IgD-negative memory B cell (primary cell): ENCODE measurements around the gene SFXN4. TPM values are rescaled to one million over a fixed set of nuclear protein-coding genes. Genes with fewer than 3 reads are reported as not detected.
A peak's percentile ranks its signal among the peaks of the same experiment; 100 is the strongest.
"Not testable (repeated sequence)": the region's sequence is repeated elsewhere in the genome, so short reads cannot be mapped to it uniquely, and the experiment has no call there.

Experiments
- H3K27ac Mint-ChIP-seq, 3 donors: one replicate each; pipeline ENCODE4 v1.8.0; 2020 to 2022; ENCODE audit warnings: mild to moderate bottlenecking in 3 of 3, mixed read lengths in 3 of 3, moderate library complexity in 1 of 3
- H3K27me3 Mint-ChIP-seq: one replicate; pipeline ENCODE4 v1.8.0; 2021; ENCODE audit warnings: mixed read lengths
- H3K36me3 Mint-ChIP-seq: one replicate; pipeline ENCODE4 v1.8.0; 2020; ENCODE audit warnings: mild to moderate bottlenecking, mixed read lengths
- H3K4me1 Mint-ChIP-seq, 3 donors: one replicate each; pipeline ENCODE4 v1.8.0; 2020 to 2022; ENCODE audit warnings: mixed read lengths in 3 of 3, mild to moderate bottlenecking in 1 of 3
- H3K4me3 Mint-ChIP-seq, 4 donors: one replicate each; pipeline ENCODE4 v1.8.0; 2020 to 2022; ENCODE audit warnings: mild to moderate bottlenecking in 4 of 4, mixed read lengths in 4 of 4, moderate library complexity in 3 of 4
- H3K9me3 Mint-ChIP-seq, 3 donors: one replicate each; pipeline ENCODE4 v1.8.0; 2020 to 2021; ENCODE audit warnings: mixed read lengths in 3 of 3, mild to moderate bottlenecking in 1 of 3
- polyA plus RNA-seq: library from polyadenylated mRNA; unstranded; fragments of 300-500 nt; fragmentation: Illumina TruSeq; gene quantifications from one replicate; pipeline ENCODE4 v1.2.3, GENCODE V29; 2021

SFXN4 gene
- polyA plus RNA-seq, 1 donor from 2014 or later: 22.2 TPM

DNA sequence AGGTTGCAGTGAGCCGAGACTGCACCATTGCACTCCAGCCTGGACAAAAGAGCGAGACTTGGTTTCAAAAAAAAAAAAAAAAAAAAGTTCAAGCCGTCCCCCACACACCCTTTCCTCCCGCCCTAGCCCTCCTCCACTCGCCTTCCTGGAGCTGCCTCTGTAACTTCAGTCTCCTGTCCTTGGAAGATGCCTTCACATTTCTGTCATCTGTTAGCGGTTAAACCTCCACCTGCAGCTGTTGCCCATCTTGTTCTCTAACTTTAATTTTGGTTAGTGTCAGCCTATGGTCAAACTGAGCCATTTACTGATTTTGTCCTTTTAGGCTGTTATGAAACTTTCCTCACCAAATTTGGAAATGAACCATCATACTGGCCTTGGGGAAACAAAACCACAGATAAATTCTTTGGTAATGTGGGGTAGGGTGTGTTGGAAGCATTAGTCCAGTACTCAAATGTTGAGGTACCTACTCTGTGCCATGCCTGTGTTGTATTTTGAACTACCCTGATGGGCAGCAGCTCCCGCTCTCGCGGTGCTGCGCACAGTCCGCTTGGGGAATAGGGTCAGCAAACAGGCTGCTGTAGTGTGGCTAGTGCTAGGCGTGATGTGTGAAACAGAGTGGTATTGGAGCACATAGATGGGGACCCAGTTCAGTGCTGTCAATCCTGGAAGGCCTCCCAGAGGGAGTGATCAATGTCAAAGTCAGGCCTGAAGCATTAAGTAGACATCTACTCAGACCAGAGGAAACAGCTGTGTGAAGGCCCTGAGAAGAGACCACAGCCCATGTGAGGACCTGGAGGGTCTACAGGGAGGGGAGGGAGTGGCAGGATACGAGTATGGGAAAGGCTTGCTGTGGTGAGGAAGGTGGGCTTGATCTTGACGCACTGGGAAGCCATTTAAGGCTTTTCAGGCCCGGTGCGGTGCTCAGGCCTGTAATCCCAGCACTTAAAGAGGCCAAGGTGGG, 26.9 kb downstream of the SFXN4 start:
- Mint-ChIP-seq H3K27me3 (no peaks in the 10 kb centered on the region), H3K4me3 (no peak overlapping the region), H3K27ac (peak overlapping the region in 2 of 3 donors; percentile 65 to 76), H3K9me3 (no peaks in the 10 kb centered on the region), H3K4me1 (peaks cover 0 to 7% (median 6%) of the 10 kb centered on the region in 3 donors), H3K36me3 (peaks cover 1% of the 10 kb centered on the region)

DNA sequence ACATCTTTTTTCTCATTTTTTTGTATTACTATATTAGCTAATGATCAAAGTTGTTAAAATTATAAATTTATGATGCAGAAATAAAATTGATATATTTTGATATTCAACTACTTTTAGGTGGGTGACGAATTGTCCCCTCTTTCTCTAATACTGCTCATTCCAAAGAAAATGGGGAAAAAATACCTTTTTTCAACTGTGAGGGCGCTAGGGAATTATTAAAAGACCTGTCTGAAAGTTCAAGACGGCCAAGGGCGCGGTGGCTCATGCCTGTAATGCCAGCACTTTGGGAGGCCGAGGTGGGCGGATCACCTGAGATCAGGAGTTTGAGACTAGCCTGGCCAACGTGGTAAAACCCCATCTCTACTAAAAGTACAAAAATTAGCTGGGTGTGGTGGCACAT, 27.6 kb downstream of the SFXN4 start:
- H3K4me3 Mint-ChIP-seq, H3K27me3 Mint-ChIP-seq: not testable (repeated sequence)
- H3K27ac Mint-ChIP-seq: peak overlapping the region in 1 of 3 donors; percentile 65

GRCh38 chr10:119136084-119136483, 29.4 kb downstream of the SFXN4 start:
- peaks cover 1% of the 10 kb centered on the region for H3K36me3 Mint-ChIP-seq
- no peak overlapping the region for H3K27ac Mint-ChIP-seq
- H3K9me3 Mint-ChIP-seq: no peaks in the 10 kb centered on the region
- peaks cover 8 to 16% (median 8%) of the 10 kb centered on the region in 3 donors for H3K4me1 Mint-ChIP-seq
- H3K27me3 Mint-ChIP-seq: no peaks in the 10 kb centered on the region
- H3K4me3 Mint-ChIP-seq: peak overlapping the region in 1 of 4 donors; percentile 41

More for the DNA sequence above, 27.6 kb downstream of the SFXN4 start:
- H3K4me1 Mint-ChIP-seq, H3K36me3 Mint-ChIP-seq, H3K9me3 Mint-ChIP-seq: not testable (repeated sequence)

DNA sequence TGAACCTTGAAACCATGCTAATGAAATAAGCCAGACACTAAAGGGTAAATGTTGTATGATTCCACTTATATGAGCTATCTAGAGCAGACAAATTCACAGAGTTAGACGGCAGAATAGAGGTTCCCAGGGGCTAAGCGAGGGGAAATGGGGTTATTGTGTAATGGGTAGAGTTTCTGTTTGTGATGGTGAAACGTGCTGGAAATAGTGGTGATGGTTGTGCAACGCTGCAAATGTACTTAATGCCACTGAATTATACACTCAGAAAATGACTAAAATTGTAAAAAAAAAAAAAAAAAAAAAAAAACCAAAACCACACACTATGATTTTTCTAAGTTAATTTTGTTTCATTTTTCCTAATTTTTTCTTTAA, 30.0 kb downstream of the SFXN4 start:
- Mint-ChIP-seq H3K36me3 (peaks cover 1% of the 10 kb centered on the region), H3K4me3 (peak overlapping the region in 1 of 4 donors; percentile 2), H3K27me3 (no peaks in the 10 kb centered on the region), H3K9me3 (no peaks in the 10 kb centered on the region), H3K4me1 (peaks cover 8 to 21% (median 12%) of the 10 kb centered on the region in 3 donors), H3K27ac (peak overlapping the region in 1 of 3 donors; percentile 74)

DNA sequence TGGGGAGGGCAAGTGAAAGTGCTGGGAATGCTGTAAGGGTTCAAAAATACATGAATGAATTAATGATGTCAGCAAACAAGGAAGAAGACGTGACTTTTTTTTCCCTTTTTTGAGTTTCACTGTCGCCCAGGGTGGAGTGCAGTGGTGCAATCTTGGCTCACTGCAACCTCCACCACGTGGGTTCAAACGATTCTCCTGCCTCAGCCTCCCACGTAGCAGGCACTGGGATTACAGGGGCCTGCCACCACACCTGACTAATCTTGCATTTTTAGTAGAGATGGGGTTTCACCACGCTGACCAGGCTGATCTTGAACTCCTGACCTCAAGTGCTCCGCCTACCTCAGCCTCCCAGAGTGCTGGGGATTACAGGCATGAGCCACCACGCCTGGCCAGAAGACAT, 31.6 kb downstream of the SFXN4 start:
- Mint-ChIP-seq H3K4me1 (peaks cover 8 to 20% (median 19%) of the 10 kb centered on the region in 3 donors), H3K27ac (peak overlapping the region in 1 of 3 donors; percentile 32), H3K27me3 (no peaks in the 10 kb centered on the region), H3K4me3 (no peak overlapping the region), H3K36me3 (peaks cover 4% of the 10 kb centered on the region), H3K9me3 (no peaks in the 10 kb centered on the region)

DNA sequence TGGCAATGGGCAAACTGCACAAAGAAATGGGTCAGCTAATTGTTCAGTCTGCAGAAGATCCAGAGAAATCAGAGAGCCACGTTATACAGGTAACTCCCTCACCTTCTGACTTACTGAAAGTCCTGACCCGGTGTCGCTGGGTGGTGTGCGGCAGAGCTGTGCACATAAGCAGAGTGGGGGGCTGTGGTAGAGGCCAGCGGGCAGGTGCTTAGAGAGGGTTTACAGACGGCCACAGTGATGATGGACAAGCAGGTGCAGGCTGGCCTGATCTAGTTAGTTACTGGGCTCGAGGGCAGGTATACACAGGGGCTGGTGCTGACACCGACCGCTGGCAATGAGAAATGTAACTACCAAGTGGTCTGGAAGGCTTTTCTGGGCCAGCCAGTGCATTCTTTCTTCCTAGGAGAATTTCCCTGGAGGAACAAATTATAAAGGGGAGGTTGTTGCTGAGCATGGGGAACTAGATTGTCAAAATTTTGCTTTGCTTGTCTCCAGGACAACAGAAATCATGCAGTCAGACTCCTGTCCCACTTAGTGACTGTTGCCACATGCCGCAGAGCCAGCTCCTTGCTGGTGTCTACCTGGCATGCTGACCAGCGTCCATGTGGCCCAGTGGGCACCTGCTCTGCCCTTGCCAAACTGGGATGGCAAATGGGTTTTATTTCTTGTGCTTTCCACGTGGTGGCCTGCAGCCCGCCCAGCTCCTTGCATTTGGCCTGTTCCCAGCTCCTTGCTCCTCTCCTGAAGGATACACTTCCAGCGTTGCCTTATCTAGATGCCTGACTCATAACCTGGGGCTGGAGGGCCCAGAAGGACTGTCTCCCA, 32.8 kb downstream of the SFXN4 start:
- Mint-ChIP-seq H3K4me3 (peak overlapping the region in 3 of 4 donors; percentile 51 to 85 (median 84)), H3K4me1 (peaks cover 8 to 20% (median 19%) of the 10 kb centered on the region in 3 donors), H3K36me3 (peaks cover 4% of the 10 kb centered on the region), H3K27me3 (no peaks in the 10 kb centered on the region), H3K9me3 (no peaks in the 10 kb centered on the region), H3K27ac (peak overlapping the region in 2 of 3 donors; percentile 32 to 78)

DNA sequence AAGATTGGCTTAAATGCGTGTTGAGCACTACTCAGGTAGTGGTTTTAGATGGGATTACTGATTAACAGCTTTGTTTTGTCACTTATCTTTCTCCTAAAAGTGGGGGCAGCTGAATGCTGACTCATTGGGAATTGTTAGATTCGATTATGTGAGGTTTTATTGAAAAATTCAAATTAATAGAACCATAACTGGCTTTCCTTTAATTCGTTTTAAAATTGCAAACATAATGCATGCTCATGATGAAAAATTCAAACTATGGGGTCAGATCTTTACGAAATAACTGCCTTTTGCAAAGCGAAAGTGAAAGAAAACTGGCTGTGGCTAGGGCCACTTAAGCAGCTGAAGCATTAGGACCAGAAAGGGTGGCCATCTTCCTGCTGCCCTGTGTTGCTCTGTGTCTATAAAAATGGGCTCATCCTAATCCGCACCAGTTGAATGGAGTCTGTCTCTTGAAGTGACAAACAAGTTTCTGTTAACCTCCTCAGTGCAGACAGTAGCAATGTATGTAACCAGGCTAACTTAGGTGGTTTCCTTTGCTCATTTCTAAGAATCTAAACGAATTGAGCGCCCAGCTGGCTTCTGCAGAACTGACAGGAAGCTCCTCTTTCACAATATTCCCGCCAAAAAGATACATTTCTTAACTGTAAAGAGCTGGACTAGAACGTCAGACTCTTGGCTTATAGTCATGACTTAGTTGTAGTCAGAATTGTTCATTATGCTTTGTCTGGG, 33.8 kb downstream of the SFXN4 start:
- Mint-ChIP-seq H3K27me3 (no peaks in the 10 kb centered on the region), H3K9me3 (no peaks in the 10 kb centered on the region), H3K4me3 (peak overlapping the region; percentile 79 to 94 (median 84)), H3K36me3 (peaks cover 4% of the 10 kb centered on the region), H3K27ac (peak overlapping the region; percentile 72 to 89 (median 78)), H3K4me1 (peaks cover 7 to 20% (median 19%) of the 10 kb centered on the region in 3 donors)

DNA sequence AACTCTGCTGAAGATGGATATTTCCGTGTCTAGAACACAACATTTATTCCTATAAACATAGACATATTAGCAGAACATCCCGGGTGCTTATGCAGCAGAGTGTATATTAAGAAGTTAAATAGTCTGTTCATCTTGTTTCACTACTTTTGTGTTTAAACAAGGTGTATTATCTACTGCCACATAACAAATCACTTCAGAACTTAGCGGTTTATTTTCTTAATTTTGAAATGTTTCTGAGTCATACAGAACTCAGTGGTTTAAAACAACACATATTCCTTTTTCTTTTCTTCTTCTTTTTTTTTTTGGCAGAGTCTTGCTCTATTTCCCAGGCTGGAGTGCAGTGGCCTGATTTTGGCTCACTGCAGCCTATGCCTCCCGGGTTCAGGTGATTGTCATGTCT, 35.8 kb downstream of the SFXN4 start:
- Mint-ChIP-seq H3K27ac (peak overlapping the region in 1 of 3 donors; percentile 27), H3K4me3 (no peak overlapping the region), H3K27me3 (no peaks in the 10 kb centered on the region), H3K36me3 (peaks cover 10% of the 10 kb centered on the region), H3K4me1 (peaks cover 6 to 20% (median 16%) of the 10 kb centered on the region in 3 donors), H3K9me3 (peaks cover 0 to 2% (median 0%) of the 10 kb centered on the region in 3 donors)

DNA sequence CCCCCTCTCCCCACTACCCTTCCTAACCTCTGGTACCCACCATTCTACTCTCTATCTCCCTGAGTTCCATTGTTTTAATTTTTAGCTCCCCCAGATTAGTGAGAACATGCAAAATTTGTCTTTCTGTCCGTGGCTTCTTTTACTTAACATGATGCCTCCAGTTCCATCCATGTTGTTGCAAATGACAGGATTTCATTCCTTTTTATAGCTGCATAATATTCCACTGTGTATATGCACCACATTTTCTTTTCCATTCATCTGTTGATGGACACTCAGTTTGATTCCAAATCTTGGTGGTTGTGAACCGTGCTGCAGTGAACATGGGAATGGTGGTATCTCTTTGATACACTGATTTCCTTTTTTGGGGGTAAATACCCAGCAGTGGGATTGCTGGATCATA, 39.6 kb downstream of the SFXN4 start:
- H3K9me3 Mint-ChIP-seq: peaks cover 0 to 2% (median 0%) of the 10 kb centered on the region in 3 donors
- no peak overlapping the region for H3K27ac Mint-ChIP-seq
- H3K4me1 Mint-ChIP-seq: peaks cover 0 to 12% (median 4%) of the 10 kb centered on the region in 3 donors
- no peaks in the 10 kb centered on the region for H3K27me3 Mint-ChIP-seq
- H3K4me3 Mint-ChIP-seq: no peak overlapping the region
- H3K36me3 Mint-ChIP-seq: peaks cover 19% of the 10 kb centered on the region

- Mint-ChIP-seq H3K9me3 (peaks cover 0 to 1% (median 0%) of the 10 kb centered on the region in 3 donors), H3K27me3 (no peaks in the 10 kb centered on the region), H3K27ac (no peak overlapping the region), H3K36me3 (peaks cover 16% of the 10 kb centered on the region), H3K4me3 (no peak overlapping the region), H3K4me1 (peaks cover 0 to 6% (median 3%) of the 10 kb centered on the region in 3 donors)
Measured at GRCh38 chr10:119120875-119121274, 44.6 kb downstream of the SFXN4 start.

- Mint-ChIP-seq H3K4me3 (peak overlapping the region in 1 of 4 donors; percentile 58), H3K27ac (no peak overlapping the region), H3K27me3 (no peaks in the 10 kb centered on the region)
Measured at GRCh38 chr10:119120413-119120867, 45.1 kb downstream of the SFXN4 start.

GRCh38 chr10:119119400-119119799, 46.1 kb downstream of the SFXN4 start:
- Mint-ChIP-seq H3K27ac (no peak overlapping the region), H3K4me3 (no peak overlapping the region), H3K36me3 (peaks cover 14% of the 10 kb centered on the region), H3K27me3 (no peaks in the 10 kb centered on the region), H3K9me3 (no peaks in the 10 kb centered on the region), H3K4me1 (peaks cover 0 to 6% (median 3%) of the 10 kb centered on the region in 3 donors)

More at GRCh38 chr10:119120413-119120867, 45.1 kb downstream of the SFXN4 start:
- Mint-ChIP-seq H3K36me3 (peaks cover 14% of the 10 kb centered on the region), H3K4me1 (peaks cover 0 to 6% (median 3%) of the 10 kb centered on the region in 3 donors), H3K9me3 (no peaks in the 10 kb centered on the region)

DNA sequence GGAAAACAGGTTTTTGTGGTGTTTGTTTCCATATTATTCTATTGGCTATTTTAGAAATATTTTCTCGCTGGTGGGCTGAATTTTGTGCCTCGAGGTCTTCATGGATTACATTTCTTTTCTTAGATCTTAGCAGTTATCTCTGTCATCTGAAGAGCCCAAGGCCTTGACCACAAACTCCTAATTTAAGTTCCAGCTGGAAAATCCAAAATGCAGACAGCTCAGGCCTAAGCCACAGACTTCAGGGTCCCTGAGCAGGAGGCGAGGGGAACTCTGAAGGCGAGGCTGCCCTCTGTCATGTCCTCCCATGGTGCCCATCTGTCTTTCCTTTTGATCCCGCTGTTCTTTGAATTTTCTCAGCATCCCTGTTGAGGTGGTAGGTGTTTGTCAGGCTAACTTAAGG, 47.3 kb downstream of the SFXN4 start:
- Mint-ChIP-seq H3K27ac (no peak overlapping the region), H3K4me1 (peaks cover 0 to 6% (median 3%) of the 10 kb centered on the region in 3 donors), H3K4me3 (no peak overlapping the region), H3K9me3 (no peaks in the 10 kb centered on the region), H3K36me3 (peaks cover 17% of the 10 kb centered on the region), H3K27me3 (no peaks in the 10 kb centered on the region)

DNA sequence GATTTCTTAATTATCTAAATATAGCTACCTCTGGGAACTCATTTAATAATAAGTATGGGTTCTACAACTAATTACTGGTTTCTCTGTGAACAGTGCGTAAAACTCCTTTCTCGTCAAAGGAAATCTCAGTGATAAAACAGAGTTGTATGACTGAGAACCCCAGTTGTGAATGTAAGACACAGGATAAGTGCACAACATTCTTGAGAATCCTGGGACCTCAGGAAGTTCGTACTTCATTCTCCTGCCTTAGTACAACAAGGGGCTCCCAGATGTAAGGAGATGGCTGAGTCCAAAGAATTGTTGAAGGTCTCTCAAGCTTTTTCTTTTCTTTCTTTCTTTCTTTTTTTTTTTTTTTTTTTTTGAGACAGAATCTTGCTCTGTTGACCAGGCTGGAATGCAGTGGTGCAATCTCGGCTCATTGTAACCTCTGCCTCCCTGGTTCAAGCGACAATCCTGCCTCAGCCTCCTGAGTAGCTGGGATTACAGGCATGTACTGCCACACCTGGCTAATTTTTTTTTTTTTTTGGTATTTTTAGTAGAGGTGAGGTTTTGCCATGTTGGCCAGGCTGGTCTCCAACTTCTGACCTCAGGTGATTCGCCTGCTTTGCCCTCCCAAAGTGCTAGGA, 49.1 kb downstream of the SFXN4 start:
- Mint-ChIP-seq H3K4me3 (no peak overlapping the region), H3K9me3 (no peaks in the 10 kb centered on the region), H3K27ac (peak overlapping the region in 1 of 3 donors; percentile 31), H3K4me1 (peaks cover 0 to 6% (median 3%) of the 10 kb centered on the region in 3 donors), H3K36me3 (peaks cover 9% of the 10 kb centered on the region), H3K27me3 (no peaks in the 10 kb centered on the region)
